ENCODE measurements around the gene NKD2.
"Not testable (repeated sequence)": the region's sequence is repeated elsewhere in the genome, so short reads cannot be mapped to it uniquely, and the experiment has no call there.

The NKD2 gene

GRCh38 chr5:1059884-1060263 lies 51.3 kb downstream of the NKD2 start:
- DNase-seq: no peak

DNA sequence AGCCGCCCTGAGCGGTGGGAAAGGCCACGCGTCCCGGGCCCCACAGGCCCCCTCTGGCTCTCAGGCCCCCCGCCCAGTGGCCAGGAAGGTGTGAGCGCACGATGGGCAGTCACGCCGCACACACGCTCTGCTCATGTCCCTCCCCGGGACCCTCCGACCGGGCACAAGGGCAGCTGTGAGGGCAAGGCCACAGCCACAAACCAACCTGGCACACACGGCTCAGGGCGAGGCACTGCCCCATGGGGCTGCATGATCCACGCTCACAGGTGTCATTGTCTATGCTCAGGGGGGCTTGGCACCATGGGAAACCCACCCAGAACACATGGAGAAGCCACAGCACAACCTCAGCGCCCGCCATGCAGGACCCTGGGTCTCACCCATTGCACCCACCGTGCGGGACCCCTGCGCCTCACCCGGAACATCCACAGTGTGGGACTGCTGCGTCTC lies 52.0 kb downstream of the NKD2 start:
- no peak for DNase-seq

- not testable (repeated sequence) for DNase-seq
Observed at GRCh38 chr5:1061292-1061691, 52.7 kb downstream of the NKD2 start.

DNA sequence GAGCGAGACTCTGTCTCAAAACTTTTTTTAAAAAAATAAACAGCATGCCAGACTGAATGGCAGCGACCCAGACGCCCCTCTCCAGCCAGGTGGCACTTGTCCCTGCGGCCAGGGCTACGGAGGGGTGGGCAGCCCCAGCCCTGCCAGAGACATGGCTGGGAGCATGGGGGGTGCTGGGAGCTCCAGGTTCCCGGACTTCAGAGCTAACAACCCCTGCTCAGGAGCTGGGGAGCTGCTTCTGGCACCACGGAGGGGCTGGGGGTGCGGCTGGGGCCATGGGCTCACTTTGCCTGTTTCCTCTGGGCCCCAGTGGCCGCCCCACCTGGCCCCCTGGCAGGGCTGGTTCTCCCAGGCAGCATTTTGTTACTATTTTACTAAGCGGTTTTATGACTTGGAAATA lies 53.3 kb downstream of the NKD2 start:
- no peak for DNase-seq

GRCh38 chr5:1062761-1063568 lies 54.4 kb downstream of the NKD2 start:
- DNase-seq: no peak

- no peak for DNase-seq
Observed at GRCh38 chr5:1063661-1064382, 55.2 kb downstream of the NKD2 start.

GRCh38 chr5:1064383-1065142 lies 56.0 kb downstream of the NKD2 start:
- DNase-seq: no peak

DNA sequence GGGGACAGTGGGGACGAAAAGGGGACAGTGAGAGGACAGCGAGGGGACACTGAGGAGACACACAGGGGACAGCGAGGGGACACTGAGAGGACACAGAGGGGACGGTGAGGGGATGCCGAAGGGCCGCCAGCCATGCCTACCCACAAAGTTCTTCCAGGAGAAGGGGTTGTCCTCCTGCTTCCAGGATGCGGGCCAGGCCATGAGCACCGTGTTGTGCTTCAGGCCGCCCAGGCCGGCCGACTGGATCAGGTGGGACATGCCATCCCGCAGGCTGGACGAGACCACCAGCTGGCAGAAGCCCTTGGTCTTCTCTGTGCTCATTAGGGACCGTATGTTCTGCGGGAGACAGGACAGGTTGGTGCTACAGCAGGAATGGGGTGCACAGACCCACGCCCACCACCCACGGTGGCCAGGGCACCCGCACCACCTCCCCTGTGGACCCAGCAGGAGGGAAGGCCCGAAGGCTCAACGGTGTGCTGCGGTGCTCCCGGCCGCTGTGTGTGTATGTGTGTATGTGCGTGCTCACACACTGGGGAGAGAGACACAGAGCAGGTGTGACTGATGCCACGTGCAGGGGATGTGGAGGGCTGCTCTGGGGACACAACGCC lies 56.6 kb downstream of the NKD2 start:
- DNase-seq: no peak

GRCh38 chr5:1065891-1066650 lies 57.5 kb downstream of the NKD2 start:
- DNase-seq: no peak

GRCh38 chr5:1066676-1067075 lies 58.1 kb downstream of the NKD2 start:
- DNase-seq: no peak

- no peak for DNase-seq
Observed at GRCh38 chr5:1067141-1068121, 58.8 kb downstream of the NKD2 start.

- no peak for DNase-seq
Observed at GRCh38 chr5:1068204-1068894, 59.7 kb downstream of the NKD2 start.

- no peak for DNase-seq
Observed at GRCh38 chr5:1068895-1069719, 60.5 kb downstream of the NKD2 start.

- DNase-seq: no peak
Observed at GRCh38 chr5:1069720-1070088, 61.1 kb downstream of the NKD2 start.

DNA sequence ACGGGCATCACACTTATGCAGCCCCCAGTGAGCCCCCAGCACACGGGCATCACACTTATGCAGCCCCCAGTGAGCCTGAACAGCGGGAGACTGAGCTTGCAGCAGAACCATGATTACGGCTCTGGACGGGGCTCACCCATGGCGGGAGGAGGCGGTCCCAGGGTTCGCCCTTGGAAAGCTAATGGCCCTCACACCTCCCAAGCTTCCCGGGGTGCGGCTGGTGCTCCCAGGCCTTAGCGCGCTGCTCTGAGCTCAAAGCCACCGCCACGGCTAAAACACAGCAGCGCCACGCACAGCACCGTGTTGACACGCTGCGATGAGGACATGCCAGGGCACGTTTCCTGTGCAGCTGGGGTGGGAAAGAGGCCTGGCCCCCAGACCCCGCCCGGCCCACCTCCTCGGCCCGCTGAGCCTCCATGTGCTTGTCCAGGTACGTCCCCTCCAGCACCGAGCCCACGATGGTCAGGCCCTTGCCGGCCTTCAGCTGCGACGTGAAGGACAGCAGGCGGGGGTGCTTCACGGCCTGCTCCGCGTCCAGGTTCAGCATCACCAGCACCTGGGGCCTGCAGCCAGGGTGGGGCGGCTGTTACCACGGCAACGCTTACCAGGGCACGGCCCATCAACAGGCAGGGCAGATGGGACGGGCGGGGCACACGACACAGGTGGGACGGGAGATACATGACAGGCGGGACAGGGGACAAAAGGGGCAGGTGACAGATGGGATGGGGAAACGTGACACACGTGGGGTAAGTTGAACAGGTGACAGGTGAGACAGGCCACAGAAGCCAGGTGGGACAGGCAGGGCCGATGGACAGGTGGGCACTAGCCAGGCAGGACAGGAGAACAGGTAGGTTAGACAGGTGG lies 64.9 kb downstream of the NKD2 start:
- no peak for DNase-seq

DNA sequence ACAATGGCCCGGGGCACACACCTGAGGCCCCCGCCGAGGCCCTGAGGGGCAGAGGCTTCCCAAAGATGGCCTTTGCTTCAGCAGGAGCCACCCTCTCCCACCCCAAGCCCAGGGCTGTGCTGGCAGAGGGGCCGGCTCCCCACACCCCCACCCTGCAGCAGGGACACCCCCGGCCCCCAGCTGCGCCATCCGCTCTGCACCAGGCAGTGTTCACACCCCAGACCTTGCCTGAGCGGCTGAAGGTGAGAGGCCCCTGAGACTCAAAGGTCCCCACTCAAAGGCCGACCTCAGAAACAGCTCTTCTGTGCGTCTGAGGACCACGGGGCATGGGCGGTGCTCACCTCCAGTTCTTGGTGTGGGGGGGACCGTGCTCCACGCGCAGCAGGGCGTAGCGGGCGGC lies 65.6 kb downstream of the NKD2 start:
- no peak for DNase-seq

DNA sequence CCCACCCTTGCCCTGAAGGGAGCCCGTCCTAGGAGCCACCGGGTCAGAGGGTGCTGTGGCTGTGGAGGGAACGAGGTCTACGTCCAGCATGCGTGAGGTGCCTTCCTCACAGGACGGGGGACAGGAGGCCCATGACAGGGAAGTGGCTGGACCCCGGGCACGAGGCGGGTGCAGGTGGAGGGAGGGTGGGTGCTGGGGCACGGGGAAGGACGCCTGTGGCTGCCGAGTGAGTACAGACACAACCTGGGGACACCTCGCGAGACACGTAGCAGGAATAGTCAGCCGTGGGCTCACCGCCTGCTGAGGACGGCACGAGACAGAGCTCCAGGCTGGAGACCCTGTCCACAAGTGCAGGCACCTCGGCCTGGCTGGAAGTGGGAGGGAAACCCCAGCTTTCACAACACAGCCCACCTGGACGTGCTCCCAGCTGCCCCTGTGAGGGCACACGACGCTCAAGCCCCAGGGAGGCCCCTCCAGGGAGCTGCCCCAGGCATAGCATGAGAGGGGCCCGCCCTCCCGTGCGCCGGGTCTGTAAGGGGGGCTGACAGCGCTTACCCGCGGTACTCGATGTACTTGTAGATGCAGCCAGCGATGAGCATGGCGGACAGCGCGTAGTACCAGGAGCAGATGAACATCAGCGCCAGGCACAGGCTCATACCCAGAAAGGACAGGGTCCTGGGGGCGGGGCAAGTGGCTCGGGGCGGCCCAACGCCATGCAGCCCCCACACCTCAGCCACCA lies 66.4 kb downstream of the NKD2 start:
- DNase-seq: no peak

DNA sequence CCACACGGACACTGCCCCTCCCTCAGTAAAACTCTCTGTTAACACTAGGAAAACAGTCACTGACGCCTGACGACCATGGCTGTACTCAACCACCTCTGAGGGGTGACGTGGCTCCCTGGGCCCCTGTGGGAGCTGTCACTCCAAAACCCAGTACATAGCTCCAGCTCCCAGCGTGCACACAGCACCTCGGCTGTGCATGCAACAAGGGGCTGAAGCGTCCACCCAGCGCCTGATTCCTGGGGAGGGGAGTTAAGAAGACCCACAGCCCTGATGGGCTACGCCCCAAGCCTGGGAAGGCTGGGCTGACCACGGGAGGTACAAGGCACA lies 66.9 kb downstream of the NKD2 start:
- no peak for DNase-seq

All from kidney glomerular epithelial cell (primary cell).